PFSK-1 (cell line): Measurements from ENCODE around the gene RND3.

Experiments
- FOXP2 ChIP-seq: optimal IDR thresholded peaks from 2 replicates; pipeline ENCODE3; 2011; ENCODE audit warnings: borderline replicate concordance, control low read depth, inconsistent platforms; ENCODE audit not compliant: insufficient read depth; ENCODE audit errors: extremely low read length, extremely low read depth
- POLR2AphosphoS5 ChIP-seq: IDR thresholded peaks from 2 replicates; pipeline ENCODE4 v1.6.1; 2012; ENCODE audit warnings: low read depth, mild to moderate bottlenecking, control low read depth, low read length, moderate library complexity
- REST ChIP-seq, 2 experiments: IDR thresholded peaks; 2 replicates each; pipeline versions ENCODE4 v1.6.1 to v1.8.0; 2011 to 2012; ENCODE audit warnings: low read depth in 2 of 2, low read length in 2 of 2, control low read depth in 1 of 2, inconsistent platforms in 1 of 2, mild to moderate bottlenecking in 1 of 2, moderate library complexity in 1 of 2; ENCODE audit not compliant: insufficient read depth in 1 of 2
- SIN3A ChIP-seq: IDR thresholded peaks from 2 replicates; pipeline ENCODE4 v1.6.1; 2012; ENCODE audit warnings: mild to moderate bottlenecking, low read length, moderate library complexity, borderline replicate concordance; ENCODE audit not compliant: insufficient read depth
- TAF1 ChIP-seq: IDR thresholded peaks from 2 replicates; pipeline ENCODE4 v1.6.1; 2012; ENCODE audit warnings: low read length, control low read depth, borderline replicate concordance; ENCODE audit not compliant: insufficient read depth

The RND3 gene

GRCh38 chr2:150432312-150432625 is 55.2 kb downstream of the RND3 start:
- TF ChIP-seq FOXP2 (no peak), SIN3A (no peak), TAF1 (no peak), REST (IDR thresholded peaks at IDR 0.05; ENCODE audit: insufficient read depth in 1 of 2, low read depth in 2 of 2, low read length in 2 of 2) (no peak), POLR2AphosphoS5 (no peak)

- TF ChIP-seq FOXP2 (no peak), SIN3A (no peak), REST (IDR thresholded peaks at IDR 0.05; ENCODE audit: insufficient read depth in 1 of 2, low read depth in 2 of 2, low read length in 2 of 2) (no peak), TAF1 (no peak), POLR2AphosphoS5 (no peak)
Measured at GRCh38 chr2:150431561-150432311, 55.7 kb downstream of the RND3 start.

GRCh38 chr2:150429384-150429961 is 58.0 kb downstream of the RND3 start:
- no peak for TF ChIP-seq TAF1
- TF ChIP-seq SIN3A: no peak
- no peak for TF ChIP-seq FOXP2
- TF ChIP-seq REST (IDR thresholded peaks at IDR 0.05; ENCODE audit: insufficient read depth in 1 of 2, low read depth in 2 of 2, low read length in 2 of 2): no peak
- no peak for TF ChIP-seq POLR2AphosphoS5

- TF ChIP-seq POLR2AphosphoS5 (no peak), REST (IDR thresholded peaks at IDR 0.05; ENCODE audit: insufficient read depth in 1 of 2, low read depth in 2 of 2, low read length in 2 of 2) (no peak)
Measured at GRCh38 chr2:150428641-150429040, 58.8 kb downstream of the RND3 start.

GRCh38 chr2:150427298-150427697 is 60.2 kb downstream of the RND3 start:
- no peak for TF ChIP-seq SIN3A
- TF ChIP-seq REST (IDR thresholded peaks at IDR 0.05; ENCODE audit: insufficient read depth in 1 of 2, low read depth in 2 of 2, low read length in 2 of 2): no peak
- TF ChIP-seq POLR2AphosphoS5: no peak
- TF ChIP-seq FOXP2: no peak
- TF ChIP-seq TAF1: no peak
